K562 (cell line): ENCODE data around the gene DPEP2. TPM values are rescaled to one million over a fixed set of nuclear protein-coding genes. Genes with fewer than 3 reads are reported as not detected.

ENCODE experiments used
- ATAC-seq: fragments of 200-7000 bp; cut with Tn5 transposase; 3 replicates; pipeline ENCODE4 v1.9.1; 2020; ENCODE audit warnings: moderate library complexity
- BruUV-seq: library from RNA; stranded (reverse); fragments of 400-500 nt; replicated peaks from 2 replicates; lab custom pipeline; 2021; lab: Mats Ljungman, UMichigan
- CTCF ChIA-PET: fragments of 300-600 bp; formaldehyde crosslinking; extraction: SDS; loops from one replicate; lab custom pipeline; 2021; ENCODE audit warnings: low intra/inter-chr PET ratio; lab: Yijun Ruan, JAX
- POLR2A ChIA-PET: fragments of 300-600, 350-650 bp; sonication (Branson Sonifier 250); formaldehyde crosslinking; extraction: SDS; loops from one replicate; lab custom pipeline; 2021; ENCODE audit warnings: antibody characterized with exemption, inconsistent platforms; lab: Yijun Ruan, JAX
- DNase-seq, 4 experiments: peaks; one replicate each; pipeline versions ENCODE4 v3.0.0 to v3.0.0-alpha.2; 2011 to 2018; ENCODE audit warnings: low spot score in 3 of 4, mixed read lengths in 3 of 4; ENCODE audit errors: extremely low read depth in 1 of 4
- FAIRE-seq: peaks from 2 replicates; lab custom pipeline; 2011; peaks lifted over from hg19 to GRCh38; lab: Jason Lieb, UNC
- H2AFZ ChIP-seq: 2 replicates; pipeline ENCODE4 v1.6.0; 2011; ENCODE audit warnings: low read depth, low read length, control low read depth, inconsistent platforms
- H3K27ac ChIP-seq: fragments of 200-600 bp; 3 replicates; pipeline ENCODE4 v1.8.0; 2011; ENCODE audit warnings: low read depth, mild to moderate bottlenecking, control low read depth, inconsistent platforms, low read length, moderate library complexity, mixed read lengths; ENCODE audit errors: extremely low read depth
- H3K27me3 ChIP-seq, 2 experiments: fragments of 300-600 bp in 1 of 2; 2 replicates in 1 of 2; 3 replicates in 1 of 2; pipeline versions ENCODE4 v1.6.0 to v1.8.0; 2011; ENCODE audit warnings: inconsistent platforms in 2 of 2, low read length in 2 of 2, mild to moderate bottlenecking in 1 of 2, mixed read lengths in 1 of 2, moderate library complexity in 1 of 2; ENCODE audit not compliant: control insufficient read depth in 2 of 2, insufficient read depth in 2 of 2
- H3K36me3 ChIP-seq: fragments of 300-600 bp; 3 replicates; pipeline ENCODE4 v1.8.0; 2011; ENCODE audit warnings: mild to moderate bottlenecking, low read length, inconsistent platforms; ENCODE audit not compliant: control insufficient read depth, insufficient read depth
- H3K4me1 ChIP-seq, 2 experiments: fragments of 200-600 bp in 1 of 2; replicated peaks in 1 of 2; 2 replicates in 1 of 2; 3 replicates in 1 of 2; pipeline versions ENCODE4 v1.5.1 to v1.8.0; 2011; ENCODE audit warnings: inconsistent platforms in 2 of 2, low read length in 2 of 2, mild to moderate bottlenecking in 1 of 2, mixed read lengths in 1 of 2, moderate library complexity in 1 of 2; ENCODE audit not compliant: control insufficient read depth in 2 of 2, insufficient read depth in 2 of 2
- H3K4me2 ChIP-seq: 2 replicates; pipeline ENCODE4 v1.6.1; 2011; ENCODE audit warnings: low read length, control low read depth, inconsistent platforms, mixed read lengths; ENCODE audit not compliant: insufficient read depth
- H3K4me3 ChIP-seq: fragments of 200-600 bp; sonication (generic), shearing (Covaris generic); 2 replicates; pipeline ENCODE4 v1.5.1; 2016; ENCODE audit warnings: control low read depth, inconsistent platforms
- H3K79me2 ChIP-seq: fragments of 200-600 bp; 3 replicates; pipeline ENCODE4 v1.8.0; 2011; ENCODE audit warnings: low read length, inconsistent platforms; ENCODE audit not compliant: control insufficient read depth, insufficient read depth
- H3K9ac ChIP-seq, 2 experiments: 2 replicates each; pipeline versions ENCODE4 v1.6.0 to v1.6.1; 2011; ENCODE audit warnings: low read depth in 2 of 2, low read length in 2 of 2, control low read depth in 1 of 2, inconsistent platforms in 1 of 2, mild to moderate bottlenecking in 1 of 2, mixed read lengths in 1 of 2; ENCODE audit not compliant: insufficient read depth in 1 of 2
- H3K9me1 ChIP-seq: one replicate; pipeline ENCODE4 v1.6.0; 2011; ENCODE audit warnings: inconsistent platforms, mild to moderate bottlenecking, low read length, moderate library complexity; ENCODE audit not compliant: control insufficient read depth, insufficient read depth
- H3K9me3 ChIP-seq: replicated peaks from 2 replicates; pipeline ENCODE4 v1.5.1; 2011; ENCODE audit warnings: low read depth, low read length, inconsistent platforms; ENCODE audit not compliant: control insufficient read depth, insufficient read depth
- H4K20me1 ChIP-seq: replicated peaks from 2 replicates; pipeline ENCODE4 v1.6.1; 2011; ENCODE audit warnings: low read length, inconsistent platforms, mixed read lengths; ENCODE audit not compliant: control insufficient read depth, insufficient read depth
- HNRNPH1 ChIP-seq: fragments of 200-400 bp; formaldehyde crosslinking; optimal IDR thresholded peaks from 2 replicates; pipeline ENCODE3; 2017; ENCODE audit warnings: low read depth, mild to moderate bottlenecking, low read length, moderate library complexity
- MCM3 ChIP-seq: fragments of 450-650 bp; IDR thresholded peaks from 2 replicates; pipeline ENCODE4 v1.6.1; 2016
- MYBL2 ChIP-seq, 2 experiments: fragments of 450-650 bp in 1 of 2; sonication (generic) in 1 of 2; formaldehyde crosslinking in 1 of 2; IDR thresholded peaks; 2 replicates each; pipeline versions ENCODE4 v1.6.1 to v1.8.1; 2017 to 2022; ENCODE audit warnings: borderline replicate concordance in 1 of 2, inconsistent platforms in 1 of 2, low read depth in 1 of 2, mild to moderate bottlenecking in 1 of 2, missing genetic modification reagents in 1 of 2, moderate library complexity in 1 of 2
- MYNN ChIP-seq, 2 experiments: sonication (generic); formaldehyde crosslinking in 1 of 2; IDR thresholded peaks; 2 replicates each; pipeline versions ENCODE4 v1.5.0 to v1.6.1; 2016 to 2020; ENCODE audit warnings: antibody characterized with exemption in 1 of 2, missing genetic modification reagents in 1 of 2
- NFIX ChIP-seq: fragments of 250-450 bp; sonication (Bioruptor Pico); IDR thresholded peaks from 2 replicates; pipeline ENCODE4 v1.4.0; 2020; ENCODE audit warnings: low read depth, mild to moderate bottlenecking, moderate library complexity
- POLR2B ChIP-seq: fragments of 450-650 bp; IDR thresholded peaks from 2 replicates; pipeline ENCODE4 v1.6.1; 2018; ENCODE audit warnings: low read depth; ENCODE audit not compliant: partially characterized antibody
- POLR2G ChIP-seq: fragments of 200-400 bp; formaldehyde crosslinking; IDR thresholded peaks from 2 replicates; pipeline ENCODE4 v1.6.1; 2017; ENCODE audit warnings: low read depth, mild to moderate bottlenecking, antibody characterized with exemption, low read length, moderate library complexity
- RAD51 ChIP-seq: fragments of 450-650 bp; IDR thresholded peaks from 2 replicates; pipeline ENCODE4 v1.7.1; 2016; ENCODE audit warnings: low read depth, mild to moderate bottlenecking, borderline replicate concordance
- RBM15 ChIP-seq: fragments of 200-400 bp; formaldehyde crosslinking; IDR thresholded peaks from 2 replicates; pipeline ENCODE4 v1.6.1; 2018; ENCODE audit warnings: mild to moderate bottlenecking, low read length, moderate library complexity; ENCODE audit not compliant: insufficient read depth
- TCF3 ChIP-seq: sonication (generic); formaldehyde crosslinking; IDR thresholded peaks from 2 replicates; pipeline ENCODE4 v1.4.0; 2020; ENCODE audit warnings: mild to moderate bottlenecking, missing genetic modification reagents
- USF1 ChIP-seq: sonication (generic); formaldehyde crosslinking; IDR thresholded peaks from 2 replicates; pipeline ENCODE4 v1.9.0; 2022; ENCODE audit warnings: mild to moderate bottlenecking, missing genetic modification reagents
- ZBTB33 ChIP-seq: sonication (generic); formaldehyde crosslinking; IDR thresholded peaks from 2 replicates; pipeline ENCODE4 v1.8.1; 2023; ENCODE audit warnings: mild to moderate bottlenecking, missing genetic modification reagents
- ZNF740 ChIP-seq, 3 experiments: fragments of 200-800 bp in 1 of 3; sonication (Bioruptor generic) in 1 of 3; sonication (generic) in 1 of 3; formaldehyde crosslinking in 1 of 3; IDR thresholded peaks; 2 replicates each; pipeline versions ENCODE4 v1.6.1 to v1.8.0; 2016 to 2022; ENCODE audit warnings: mild to moderate bottlenecking in 2 of 3, missing compliant biosample characterization in 2 of 3, missing genetic modification characterization in 2 of 3, missing genetic modification reagents in 1 of 3
- WGBS: fragments of 100-300 bp; shearing (Covaris generic); methylation state at CpG from one replicate; pipeline ENCODE4 v1.1.6; 2016; ENCODE audit warnings: low coverage, mixed read lengths; ENCODE audit not compliant: insufficient coverage; ENCODE audit errors: missing lambda C conversion rate; 5-methylcytosine and 5-hydroxymethylcytosine counted together
- in situ Hi-C: fragments of 300-500 bp; cut with MboI; formaldehyde crosslinking; loops from 4 replicates; pipeline ENCODE4 v1.15.0; 2018; ENCODE audit warnings: inconsistent platforms, mixed read lengths
- intact Hi-C: fragments of 100-400 bp; cut with micrococcal nuclease; formaldehyde crosslinking; loops from 2 replicates; pipeline ENCODE4 v1.14.2; 2022
- polyA plus RNA-seq, 8 experiments: library from polyadenylated mRNA; depleted of rRNA in 4 of 8; stranded (reverse) in 5 of 8; unstranded in 3 of 8; fragments of >200 nt; fragmentation: Nextera tagmentation in 2 of 8; fragmentation: Illumina TruSeq in 1 of 8; extraction: Ambion mirVana in 2 of 8; extraction: Trizol in 1 of 8; gene quantifications; 2 replicates each; pipeline versions ENCODE4 v1.2.1 to v1.2.3, GENCODE V29; 2011 to 2014; ENCODE audit warnings: inconsistent platforms in 1 of 8, missing spikeins in 1 of 8
- total RNA-seq, 7 experiments: library from RNA; depleted of rRNA in 6 of 7; stranded (reverse); fragments of >200 nt in 6 of 7; fragmentation: Illumina TruSeq in 2 of 7; extraction: Trizol in 2 of 7; gene quantifications; 2 replicates each; pipeline versions ENCODE4 v1.2.1 to v1.2.3, GENCODE V29; 2011 to 2021; ENCODE audit warnings: low replicate concordance in 1 of 7
- TF ChIP-seq, protein P1 (sequence below): sonication (generic); formaldehyde crosslinking; IDR thresholded peaks from 2 replicates; pipeline ENCODE4 v1.9.0; 2022; ENCODE audit warnings: mild to moderate bottlenecking, missing genetic modification reagents

The DPEP2 gene
- total and polyA plus RNA-seq, 9 of the 15 experiments (the other 6 are each of a cell fraction or from before 2014, with no cell fraction given): 0.14 to 1.2 (median 0.38) TPM

DNA sequence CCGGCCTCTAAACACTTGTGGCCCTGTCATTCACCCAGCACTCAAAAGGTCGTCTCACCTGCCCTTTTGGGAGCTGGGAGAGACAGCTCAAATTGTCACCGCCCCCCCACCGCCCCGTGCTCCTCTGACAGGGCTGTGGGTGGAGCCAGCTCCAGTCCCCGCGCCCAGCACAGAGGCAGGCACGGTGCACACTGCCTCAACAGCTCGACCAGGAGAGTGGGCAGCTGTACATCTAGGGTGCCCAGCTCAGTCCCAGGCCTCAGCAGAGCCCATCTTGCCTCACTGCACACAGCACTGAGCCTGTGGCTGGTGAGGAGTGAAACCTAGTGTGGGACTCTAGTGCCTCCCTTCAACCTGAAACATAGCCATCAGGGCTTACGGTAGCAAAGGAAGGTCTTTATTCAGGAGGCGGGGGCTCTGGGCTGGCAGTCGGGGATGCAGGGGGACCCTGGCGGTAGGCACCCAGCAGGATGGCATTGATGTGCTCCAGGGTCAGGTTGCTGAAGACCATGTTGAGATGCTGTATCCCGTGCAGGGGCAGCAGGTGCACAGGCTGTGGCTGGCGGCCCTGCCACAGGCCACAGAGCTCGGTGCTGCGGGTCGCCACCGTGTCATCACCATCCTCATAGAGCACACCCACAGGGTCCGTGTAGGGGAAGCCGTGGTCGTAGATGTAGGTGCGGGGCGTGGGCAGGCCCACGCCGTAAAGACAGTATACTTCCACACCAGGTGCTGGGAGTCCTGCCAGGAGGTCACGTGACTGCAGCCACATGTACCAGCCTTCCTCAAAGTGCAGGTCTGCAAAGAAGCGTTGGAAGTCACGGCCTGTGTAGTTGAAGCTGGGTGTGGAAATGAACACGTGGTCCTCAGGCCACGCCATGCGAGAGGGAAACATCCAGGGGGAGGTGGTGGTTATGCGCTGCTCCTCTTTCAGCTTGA lies 59.5 kb downstream of the DPEP2 start:
- Histone ChIP-seq H2AFZ (no peak overlapping the region), H3K9me3 (no peaks in the 10 kb centered on the region; the same call in 1 of the 2 replicates), H4K20me1 (peaks cover 12% of the 10 kb centered on the region; the same call in 1 of the 2 replicates), H3K27me3 (no peaks in the 10 kb centered on the region), H3K4me1 (peaks cover 17 to 76% of the 10 kb centered on the region in 2 experiments), H3K4me2 (no peak overlapping the region), H3K9me1 (no peaks in the 10 kb centered on the region), H3K4me3 (no peak overlapping the region), H3K79me2 (peaks cover 28% of the 10 kb centered on the region), H3K9ac (peak overlapping the region in 1 of 2 experiments; percentile 68; a peak in 2 of 4 replicates), H3K27ac (no peak overlapping the region), H3K36me3 (peaks cover 44% of the 10 kb centered on the region; the same call in 2 of the 3 replicates)
- ChIA-PET POLR2A (interaction anchor here (0.6 kb wide), 2 partner anchors 24 to 66 kb away, joined by 3 to 4 read pairs; no protein-coding TSS in a partner anchor), CTCF (no interaction called here)
- WGBS: 77% methylated on average over 29 of the region's 33 CpGs
- in situ Hi-C loops (no loop called here), intact Hi-C loops (loop anchor here (5.0 to 10.0 kb wide), 2 partner anchors 103 to 415 kb away; partner anchors contain the start of gene RIPOR1)
- no TSS peak for BruUV-seq
- no peak for DNase-seq
- ATAC-seq: no peak
- no peak for FAIRE-seq
- TF ChIP-seq TCF3 (CRISPR knock-in tag) (no peak), ZBTB33 (peak; percentile 53; the same call in 1 of the 2 replicates), MYBL2 (IDR thresholded peaks at IDR 0.05; ENCODE audit: low read depth) (no peak), MYBL2 (CRISPR knock-in tag; IDR thresholded peaks at IDR 0.05; ENCODE audit: borderline replicate concordance) (no peak), USF1 (0 out of 2 replicates have a peak, but pooled peaks have one; percentile 45), POLR2G (peak; percentile 66), MYNN (IDR thresholded peaks at IDR 0.05) (no peak), MYNN (CRISPR knock-in tag; IDR thresholded peaks at IDR 0.05) (no peak), NFIX (CRISPR knock-in tag) (no peak), MCM3 (no peak), RBM15 (no peak), ZNF740 (CRISPR knock-in tag; IDR thresholded peaks at IDR 0.05) (peak; percentile 62; the same call in 1 of the 2 replicates), ZNF740 (tag; IDR thresholded peaks at IDR 0.05) (peak in 1 of 2 experiments; percentile 49; a peak in 1 of 4 replicates), HNRNPH1 (no peak), POLR2B (peak; percentile 13), RAD51 (peak; percentile 43; the same call in 1 of the 2 replicates)
- TF ChIP-seq, protein P1, sequence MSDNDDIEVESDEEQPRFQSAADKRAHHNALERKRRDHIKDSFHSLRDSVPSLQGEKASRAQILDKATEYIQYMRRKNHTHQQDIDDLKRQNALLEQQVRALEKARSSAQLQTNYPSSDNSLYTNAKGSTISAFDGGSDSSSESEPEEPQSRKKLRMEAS (CRISPR knock-in tag): peak; percentile 23; the same call in 1 of the 2 replicates
